HepG2 (cell line): Measurements from ENCODE around the gene CCNB2. TPM values are rescaled to one million over a fixed set of nuclear protein-coding genes. Genes with fewer than 3 reads are reported as not detected.

Experiments
- ATAC-seq: fragments of 200-7000 bp; cut with Tn5 transposase; 3 replicates; pipeline ENCODE4 v1.9.1; 2020; ENCODE audit warnings: mild to moderate bottlenecking, moderate library complexity
- BruUV-seq: library from RNA; stranded (reverse); fragments of 400-500 nt; replicated peaks from 2 replicates; lab custom pipeline; 2021; lab: Mats Ljungman, UMichigan
- CTCF ChIA-PET: fragments of 300-600 bp; formaldehyde crosslinking; extraction: SDS; loops from one replicate; lab custom pipeline; 2021; ENCODE audit warnings: low total read pairs, inconsistent platforms, low intra/inter-chr PET ratio; lab: Yijun Ruan, JAX
- POLR2A ChIA-PET: fragments of 350-600 bp; sonication (Branson Sonifier 250); formaldehyde crosslinking; loops from one replicate; lab custom pipeline; 2020; ENCODE audit warnings: antibody characterized with exemption, inconsistent platforms; lab: Yijun Ruan, JAX
- DNase-seq: peaks from one replicate; pipeline ENCODE4 v3.0.0-alpha.2; 2015; ENCODE audit warnings: low spot score
- FAIRE-seq: peaks from 3 replicates; lab custom pipeline; 2011; peaks lifted over from hg19 to GRCh38; lab: Jason Lieb, UNC
- H2AFZ ChIP-seq: one replicate; pipeline ENCODE4 v1.6.1; 2011; ENCODE audit warnings: low read length, inconsistent platforms
- H3K27ac ChIP-seq: fragments of 300-600 bp; 3 replicates; pipeline ENCODE4 v1.8.0; 2011; ENCODE audit warnings: mixed run types, mild to moderate bottlenecking, mixed read lengths, low read length, inconsistent platforms; ENCODE audit not compliant: insufficient read depth; ENCODE audit errors: extremely low read length
- H3K27me3 ChIP-seq, 2 experiments: fragments of 200-600 bp in 1 of 2; 2 replicates in 1 of 2; 3 replicates in 1 of 2; pipeline versions ENCODE4 v1.6.0 to v1.8.0; 2011; ENCODE audit warnings: low read length in 2 of 2, mild to moderate bottlenecking in 2 of 2, moderate library complexity in 2 of 2, inconsistent platforms in 1 of 2; ENCODE audit not compliant: insufficient read depth in 2 of 2, control insufficient read depth in 1 of 2
- H3K36me3 ChIP-seq, 2 experiments: fragments of 200-600 bp in 1 of 2; replicated peaks in 1 of 2; 2 replicates in 1 of 2; 3 replicates in 1 of 2; pipeline versions ENCODE4 v1.5.1 to v1.8.0; 2011; ENCODE audit warnings: low read length in 2 of 2, inconsistent platforms in 1 of 2; ENCODE audit not compliant: insufficient read depth in 2 of 2, control insufficient read depth in 1 of 2
- H3K4me1 ChIP-seq: 2 replicates; pipeline ENCODE4 v1.5.1; 2012; ENCODE audit warnings: low read length, inconsistent platforms; ENCODE audit not compliant: insufficient read depth
- H3K4me2 ChIP-seq: 2 replicates; pipeline ENCODE4 v1.6.0; 2011; ENCODE audit warnings: low read depth, low read length, inconsistent platforms
- H3K4me3 ChIP-seq, 3 experiments: fragments of 200-600 bp in 1 of 3; sonication (generic), shearing (Covaris generic) in 1 of 3; replicated peaks in 1 of 3; 2 replicates each; pipeline ENCODE4 v1.5.1; 2011 to 2016; ENCODE audit warnings: low read length in 3 of 3, inconsistent platforms in 2 of 3, low read depth in 2 of 3, mild to moderate bottlenecking in 2 of 3, control low read depth in 1 of 3, mixed read lengths in 1 of 3; ENCODE audit not compliant: insufficient read depth in 1 of 3
- H3K79me2 ChIP-seq: one replicate; pipeline ENCODE4 v1.6.1; 2011; ENCODE audit warnings: low read length, inconsistent platforms; ENCODE audit not compliant: insufficient read depth
- H3K9ac ChIP-seq: 2 replicates; pipeline ENCODE4 v1.6.0; 2011; ENCODE audit warnings: mild to moderate bottlenecking, low read depth, low read length, inconsistent platforms; ENCODE audit not compliant: insufficient read depth
- H3K9me3 ChIP-seq: 2 replicates; pipeline ENCODE4 v1.5.1; 2012; ENCODE audit warnings: mild to moderate bottlenecking, low read length
- H4K20me1 ChIP-seq: 2 replicates; pipeline ENCODE4 v1.6.0; 2011; ENCODE audit warnings: inconsistent platforms, mild to moderate bottlenecking, low read length, moderate library complexity; ENCODE audit not compliant: insufficient read depth
- ATF1 ChIP-seq: IDR thresholded peaks from 2 replicates; pipeline ENCODE4 v1.6.1; 2016; ENCODE audit warnings: mild to moderate bottlenecking, control low read depth
- ELF4 ChIP-seq: sonication (generic); formaldehyde crosslinking; IDR thresholded peaks from 2 replicates; pipeline ENCODE4 v1.5.0; 2020; ENCODE audit warnings: missing genetic modification reagents, mild to moderate bottlenecking, moderate library complexity, borderline replicate concordance
- GZF1 ChIP-seq: sonication (generic); formaldehyde crosslinking; IDR thresholded peaks from 2 replicates; pipeline ENCODE4 v1.5.1; 2020; ENCODE audit warnings: mild to moderate bottlenecking, missing genetic modification reagents
- HDAC6 ChIP-seq: fragments of 200-600 bp; sonication (generic); IDR thresholded peaks from 2 replicates; pipeline ENCODE4 v1.7.0; 2017; ENCODE audit warnings: mild to moderate bottlenecking, antibody characterized with exemption, low read length, low read depth
- KMT2A ChIP-seq: sonication (generic); formaldehyde crosslinking; IDR thresholded peaks from 2 replicates; pipeline ENCODE4 v1.4.0; 2020; ENCODE audit warnings: missing genetic modification reagents
- MED1 ChIP-seq: sonication (generic); formaldehyde crosslinking; IDR thresholded peaks from 2 replicates; pipeline ENCODE4 v1.4.0; 2020; ENCODE audit warnings: missing genetic modification reagents
- MXD4 ChIP-seq: IDR thresholded peaks from 2 replicates; pipeline ENCODE4 v1.6.1; 2016; ENCODE audit warnings: mild to moderate bottlenecking, missing biosample characterization, missing genetic modification reagents
- SAFB2 ChIP-seq: sonication (generic); formaldehyde crosslinking; IDR thresholded peaks from 2 replicates; pipeline ENCODE4 v1.5.1; 2020; ENCODE audit warnings: missing genetic modification reagents, low read depth, mild to moderate bottlenecking, borderline replicate concordance
- SALL1 ChIP-seq: sonication (generic); formaldehyde crosslinking; IDR thresholded peaks from 2 replicates; pipeline ENCODE4 v1.8.0; 2022; ENCODE audit warnings: mild to moderate bottlenecking, missing genetic modification reagents
- SCMH1 ChIP-seq: sonication (generic); formaldehyde crosslinking; IDR thresholded peaks from 2 replicates; pipeline ENCODE4 v1.9.0; 2021; ENCODE audit warnings: missing genetic modification reagents, mild to moderate bottlenecking, borderline replicate concordance
- ZFP82 ChIP-seq: sonication (generic); formaldehyde crosslinking; IDR thresholded peaks from 2 replicates; pipeline ENCODE4 v1.5.1; 2020; ENCODE audit warnings: mild to moderate bottlenecking, missing genetic modification reagents, borderline replicate concordance
- ZMAT3 ChIP-seq: sonication (generic); formaldehyde crosslinking; conservative IDR thresholded peaks from 2 replicates; pipeline ENCODE4 v1.7.0; 2021; ENCODE audit warnings: missing genetic modification reagents
- ZNF337 ChIP-seq: sonication (generic); formaldehyde crosslinking; IDR thresholded peaks from 2 replicates; pipeline ENCODE4 v1.5.1; 2020; ENCODE audit warnings: missing genetic modification reagents, low read depth, mild to moderate bottlenecking, borderline replicate concordance
- ZNF615 ChIP-seq: sonication (generic); formaldehyde crosslinking; IDR thresholded peaks from 2 replicates; pipeline ENCODE4 v1.5.0; 2020; ENCODE audit warnings: mild to moderate bottlenecking, missing genetic modification reagents, borderline replicate concordance
- ZSCAN20 ChIP-seq: sonication (generic); formaldehyde crosslinking; IDR thresholded peaks from 2 replicates; pipeline ENCODE4 v1.4.0; 2020; ENCODE audit warnings: missing genetic modification reagents, mild to moderate bottlenecking, borderline replicate concordance
- WGBS: methylation state at CpG from one replicate; pipeline ENCODE4 v1.1.6; 2017; ENCODE audit warnings: low lambda C conversion rate; 5-methylcytosine and 5-hydroxymethylcytosine counted together
- in situ Hi-C: cut with HindIII; loops from 2 replicates; pipeline ENCODE4 v1.10.0; 2017; ENCODE audit warnings: low pct_unique_long_range_greater_than_20kb; ENCODE audit not compliant: extremely low pct_ligation_motif_present
- intact Hi-C: fragments of 100-400 bp; cut with micrococcal nuclease; formaldehyde crosslinking; loops from one replicate; pipeline ENCODE4 v1.10.0; 2022; ENCODE audit not compliant: unreplicated experiment
- polyA plus RNA-seq, 8 experiments: library from polyadenylated mRNA; depleted of rRNA in 3 of 8; stranded (reverse) in 7 of 8; unstranded in 1 of 8; fragments of >200 nt; fragmentation: Illumina TruSeq in 4 of 8; extraction: Trizol in 4 of 8; gene quantifications; 2 replicates each; pipeline versions ENCODE4 v1.2.1 to v1.2.3, GENCODE V29; 2011 to 2016; ENCODE audit warnings: low read depth in 4 of 8, missing spikeins in 1 of 8, mixed read lengths in 1 of 8; ENCODE audit not compliant: insufficient read depth in 1 of 8
- total RNA-seq, 5 experiments: library from RNA; depleted of rRNA; stranded (reverse); fragments of >200 nt; fragmentation: Illumina TruSeq; extraction: Trizol; gene quantifications; 2 replicates each; pipeline ENCODE4 v1.2.3, GENCODE V29; 2016; ENCODE audit warnings: low read depth in 1 of 5
- TF ChIP-seq, protein P1 (sequence below): sonication (generic); formaldehyde crosslinking; IDR thresholded peaks from 2 replicates; pipeline ENCODE4 v1.8.0; 2022; ENCODE audit warnings: missing genetic modification reagents, mild to moderate bottlenecking, inconsistent platforms, borderline replicate concordance
- TF ChIP-seq, protein P2 (sequence below): sonication (generic); formaldehyde crosslinking; IDR thresholded peaks from 2 replicates; pipeline ENCODE4 v1.4.0; 2020; ENCODE audit warnings: mild to moderate bottlenecking, missing genetic modification reagents
- TF ChIP-seq, protein P3 (sequence below): sonication (generic); formaldehyde crosslinking; IDR thresholded peaks from 2 replicates; pipeline ENCODE4 v1.5.0; 2020; ENCODE audit warnings: missing genetic modification reagents

CCNB2 gene
- total and polyA plus RNA-seq, 2 of the 13 experiments (the other 11 are each of a cell fraction or from before 2014, with no cell fraction given), result 43.5 to 80.9 TPM

DNA sequence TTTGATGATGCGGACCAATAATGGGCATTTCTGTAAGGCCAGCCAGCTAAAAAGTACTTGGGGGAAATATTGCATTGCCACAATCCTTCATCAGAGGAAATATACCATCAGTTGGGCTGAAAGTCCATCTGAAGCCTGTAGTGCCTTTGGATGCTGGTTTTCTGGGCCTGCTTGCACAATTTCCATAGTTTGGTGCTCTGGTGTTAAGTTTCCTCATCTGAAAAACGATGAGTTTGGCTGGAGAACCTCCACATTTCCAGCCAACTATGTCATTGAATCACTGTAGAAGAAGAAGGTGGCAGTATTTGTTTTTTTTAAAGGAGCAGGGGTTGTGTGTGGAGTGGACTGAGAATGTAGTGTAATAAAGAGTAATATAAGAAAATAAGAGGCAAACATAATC lies 10.1 kb downstream of the CCNB2 start (continued):
- no peak for TF ChIP-seq ZSCAN20 (CRISPR knock-in tag)
- TF ChIP-seq ELF4 (CRISPR knock-in tag), result no peak
- no peak for TF ChIP-seq KMT2A (CRISPR knock-in tag)

DNA sequence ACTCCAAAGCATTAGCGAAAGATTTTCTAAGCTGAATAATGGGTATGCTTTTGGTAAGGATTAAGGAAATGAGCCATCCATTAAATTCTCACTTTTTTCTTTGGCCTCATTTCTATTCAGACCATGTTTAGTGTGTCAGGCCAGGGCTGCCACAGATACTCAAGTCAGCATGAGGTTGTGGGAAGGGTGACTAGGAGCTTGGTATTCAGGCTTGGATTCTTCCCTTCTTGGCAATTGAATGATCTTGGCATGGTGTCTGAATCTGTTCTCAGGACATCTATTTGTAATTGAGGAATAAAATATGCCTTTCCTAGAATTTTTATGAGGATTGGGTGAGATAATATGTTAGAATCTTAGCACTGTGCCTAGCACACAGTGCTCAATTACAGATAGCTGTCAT lies 11.2 kb downstream of the CCNB2 start:
- 96% methylated on average over 1 of the region's 1 CpG for WGBS
- intact Hi-C loops (no loop called here), in situ Hi-C loops (no loop called here)
- ChIA-PET POLR2A (no interaction called here), CTCF (no interaction called here)
- no peak overlapping the region for H3K4me3 ChIP-seq
- H3K9ac ChIP-seq, result no peak overlapping the region
- FAIRE-seq, result no peak
- H3K36me3 ChIP-seq, result peaks cover 24 to 77% of the 10 kb centered on the region in 2 experiments
- H3K4me1 ChIP-seq, result no peaks in the 10 kb centered on the region
- H4K20me1 ChIP-seq, result no peaks in the 10 kb centered on the region
- H3K4me2 ChIP-seq, result no peak overlapping the region
- H3K9me3 ChIP-seq, result no peaks in the 10 kb centered on the region
- H3K27ac ChIP-seq, result no peak overlapping the region
- no TSS peak for BruUV-seq
- no peak for DNase-seq
- no peak for ATAC-seq
- no peak overlapping the region for H2AFZ ChIP-seq
- H3K79me2 ChIP-seq, result peaks cover 4% of the 10 kb centered on the region
- no peaks in the 10 kb centered on the region for H3K27me3 ChIP-seq
- TF ChIP-seq SAFB2 (no peak), HDAC6 (no peak), ZNF337 (no peak), ZMAT3 (CRISPR knock-in tag) (no peak), SALL1 (CRISPR knock-in tag) (no peak), MED1 (no peak), ZNF615 (no peak), SCMH1 (CRISPR knock-in tag) (no peak), ATF1 (CRISPR knock-in tag) (no peak), GZF1 (CRISPR knock-in tag) (no peak), ZFP82 (CRISPR knock-in tag) (no peak), MXD4 (CRISPR knock-in tag) (no peak)
- TF ChIP-seq, protein P1, sequence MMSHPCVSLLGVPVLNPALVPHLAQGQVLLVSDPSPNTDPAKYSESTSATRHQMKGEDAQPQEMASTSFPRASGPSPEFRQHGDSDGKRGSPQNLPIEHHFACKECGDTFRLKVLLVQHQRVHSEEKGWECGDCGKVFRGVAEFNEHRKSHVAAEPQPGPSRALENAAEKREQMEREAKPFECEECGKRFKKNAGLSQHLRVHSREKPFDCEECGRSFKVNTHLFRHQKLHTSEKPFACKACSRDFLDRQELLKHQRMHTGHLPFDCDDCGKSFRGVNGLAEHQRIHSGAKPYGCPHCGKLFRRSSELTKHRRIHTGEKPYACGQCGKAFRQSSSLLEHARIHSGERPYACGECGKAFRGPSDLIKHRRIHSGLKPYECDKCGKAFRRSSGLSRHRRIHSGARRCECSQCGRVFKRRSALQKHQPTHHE, result no peak
- TF ChIP-seq, protein P2, sequence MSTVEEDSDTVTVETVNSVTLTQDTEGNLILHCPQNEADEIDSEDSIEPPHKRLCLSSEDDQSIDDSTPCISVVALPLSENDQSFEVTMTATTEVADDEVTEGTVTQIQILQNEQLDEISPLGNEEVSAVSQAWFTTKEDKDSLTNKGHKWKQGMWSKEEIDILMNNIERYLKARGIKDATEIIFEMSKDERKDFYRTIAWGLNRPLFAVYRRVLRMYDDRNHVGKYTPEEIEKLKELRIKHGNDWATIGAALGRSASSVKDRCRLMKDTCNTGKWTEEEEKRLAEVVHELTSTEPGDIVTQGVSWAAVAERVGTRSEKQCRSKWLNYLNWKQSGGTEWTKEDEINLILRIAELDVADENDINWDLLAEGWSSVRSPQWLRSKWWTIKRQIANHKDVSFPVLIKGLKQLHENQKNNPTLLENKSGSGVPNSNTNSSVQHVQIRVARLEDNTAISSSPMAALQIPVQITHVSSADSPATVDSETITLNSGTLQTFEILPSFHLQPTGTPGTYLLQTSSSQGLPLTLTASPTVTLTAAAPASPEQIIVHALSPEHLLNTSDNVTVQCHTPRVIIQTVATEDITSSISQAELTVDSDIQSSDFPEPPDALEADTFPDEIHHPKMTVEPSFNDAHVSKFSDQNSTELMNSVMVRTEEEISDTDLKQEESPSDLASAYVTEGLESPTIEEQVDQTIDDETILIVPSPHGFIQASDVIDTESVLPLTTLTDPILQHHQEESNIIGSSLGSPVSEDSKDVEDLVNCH (CRISPR knock-in tag), result no peak
- TF ChIP-seq, protein P3, sequence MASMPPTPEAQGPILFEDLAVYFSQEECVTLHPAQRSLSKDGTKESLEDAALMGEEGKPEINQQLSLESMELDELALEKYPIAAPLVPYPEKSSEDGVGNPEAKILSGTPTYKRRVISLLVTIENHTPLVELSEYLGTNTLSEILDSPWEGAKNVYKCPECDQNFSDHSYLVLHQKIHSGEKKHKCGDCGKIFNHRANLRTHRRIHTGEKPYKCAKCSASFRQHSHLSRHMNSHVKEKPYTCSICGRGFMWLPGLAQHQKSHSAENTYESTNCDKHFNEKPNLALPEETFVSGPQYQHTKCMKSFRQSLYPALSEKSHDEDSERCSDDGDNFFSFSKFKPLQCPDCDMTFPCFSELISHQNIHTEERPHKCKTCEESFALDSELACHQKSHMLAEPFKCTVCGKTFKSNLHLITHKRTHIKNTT, result no peak
